Caco-2 (cell line): ENCODE results near the gene TBC1D10B. TPM values are rescaled to one million over a fixed set of nuclear protein-coding genes. Genes with fewer than 3 reads are reported as not detected.

Experiments used
- BruUV-seq: library from RNA; stranded (reverse); fragments of 400-500 nt; replicated peaks from 2 replicates; lab custom pipeline; 2021; lab: Mats Ljungman, UMichigan
- CTCF ChIA-PET: fragments of 300-600 bp; sonication (Branson Sonifier 250); formaldehyde crosslinking; loops from one replicate; lab custom pipeline; 2022; ENCODE audit warnings: antibody characterized with exemption; lab: Charles Lee
- POLR2A ChIA-PET: fragments of 300-600 bp; sonication (Branson Sonifier 250); formaldehyde crosslinking; loops from one replicate; lab custom pipeline; 2022; ENCODE audit warnings: antibody characterized with exemption; lab: Charles Lee
- DNase-seq, 2 experiments: peaks; one replicate each; pipeline versions ENCODE4 v3.0.0 to v3.0.0-alpha.2; 2020 to 2022
- H3K27me3 ChIP-seq: replicated peaks from 2 replicates; pipeline ENCODE4 v1.6.0; 2011; ENCODE audit warnings: low read length; ENCODE audit not compliant: control insufficient read depth, insufficient read depth
- H3K36me3 ChIP-seq: 2 replicates; pipeline ENCODE4 v1.5.1; 2011; ENCODE audit warnings: low read length; ENCODE audit not compliant: control insufficient read depth, insufficient read depth
- H3K4me1 ChIP-seq: fragments of 250-450 bp; sonication (Bioruptor Pico); 2 replicates; pipeline ENCODE4 v1.5.1; 2020; ENCODE audit warnings: mild to moderate bottlenecking
- H3K4me3 ChIP-seq: 2 replicates; pipeline ENCODE4 v1.5.1; 2011; ENCODE audit warnings: low read depth, mild to moderate bottlenecking, control low read depth, low read length
- H3K9me3 ChIP-seq: fragments of 250-450 bp; sonication (Bioruptor Pico); 2 replicates; pipeline ENCODE4 v1.5.1; 2020; ENCODE audit warnings: mild to moderate bottlenecking, moderate library complexity
- H3K27ac Mint-ChIP-seq: one replicate; pipeline ENCODE4 v1.8.0; 2022; ENCODE audit warnings: mixed read lengths; ENCODE audit not compliant: unreplicated experiment
- H3K27me3 Mint-ChIP-seq: one replicate; pipeline ENCODE4 v1.8.0; 2022; ENCODE audit warnings: mixed read lengths; ENCODE audit not compliant: insufficient read depth, unreplicated experiment
- H3K36me3 Mint-ChIP-seq: one replicate; pipeline ENCODE4 v1.8.0; 2022; ENCODE audit warnings: mild to moderate bottlenecking, mixed read lengths; ENCODE audit not compliant: insufficient read depth, unreplicated experiment
- H3K4me1 Mint-ChIP-seq: one replicate; pipeline ENCODE4 v1.8.0; 2022; ENCODE audit warnings: low read depth, mixed read lengths; ENCODE audit not compliant: unreplicated experiment
- H3K4me3 Mint-ChIP-seq: one replicate; pipeline ENCODE4 v1.8.0; 2022; ENCODE audit warnings: mild to moderate bottlenecking, moderate library complexity, mixed read lengths; ENCODE audit not compliant: unreplicated experiment
- H3K9me3 Mint-ChIP-seq: one replicate; pipeline ENCODE4 v1.8.0; 2022; ENCODE audit warnings: mixed read lengths; ENCODE audit not compliant: unreplicated experiment
- CTCF ChIP-seq, 2 experiments: fragments of 200-600 bp in 1 of 2; IDR thresholded peaks; 1 replicate in 1 of 2; 2 replicates in 1 of 2; pipeline versions ENCODE4 v1.5.1 to v1.8.0; 2011 to 2022; ENCODE audit warnings: antibody characterized with exemption in 1 of 2, control low read depth in 1 of 2, inconsistent platforms in 1 of 2, low read depth in 1 of 2, low read length in 1 of 2, mild to moderate bottlenecking in 1 of 2, moderate library complexity in 1 of 2; ENCODE audit not compliant: insufficient read depth in 1 of 2, severe bottlenecking in 1 of 2, unreplicated experiment in 1 of 2
- intact Hi-C: fragments of 100-400 bp; cut with micrococcal nuclease; formaldehyde crosslinking; loops from one replicate; pipeline ENCODE4 v1.10.0; 2022; ENCODE audit not compliant: unreplicated experiment
- total RNA-seq: library from RNA; stranded (reverse); gene quantifications from 2 replicates; pipeline ENCODE4 v1.2.3, GENCODE V29; 2022

The TBC1D10B gene
- total RNA-seq, 1 experiment from 2014 or later: 36.9 TPM

GRCh38 chr16:30377050-30377811 lies 6.9 kb upstream of the TBC1D10B start:
- peaks cover 19% of the 10 kb centered on the region for H3K4me1 Mint-ChIP-seq
- CTCF ChIA-PET: interaction anchor here (0.6 to 1.4 kb wide), 3 partner anchors 18 to 265 kb away, joined by 3 to 7 read pairs (median 3); partner anchors contain the start of gene ZNF48

GRCh38 chr16:30376461-30376902 lies 6.2 kb upstream of the TBC1D10B start:
- Mint-ChIP-seq H3K9me3 (no peaks in the 10 kb centered on the region), H3K4me1 (peaks cover 26% of the 10 kb centered on the region), H3K27ac (no peak overlapping the region), H3K4me3 (no peak overlapping the region), H3K36me3 (peaks cover 24% of the 10 kb centered on the region), H3K27me3 (no peaks in the 10 kb centered on the region)
- H3K4me3 ChIP-seq: peak overlapping the region; percentile 15; the same call in 1 of the 2 replicates
- H3K4me1 ChIP-seq: peaks cover 22% of the 10 kb centered on the region
- no TSS peak for BruUV-seq
- no peaks in the 10 kb centered on the region for H3K36me3 ChIP-seq
- no peak for DNase-seq
- CTCF ChIA-PET: no interaction called here
- TF ChIP-seq CTCF (IDR thresholded peaks at IDR 0.05; ENCODE audit: insufficient read depth in 1 of 2, low read depth in 1 of 2, low read length in 1 of 2, severe bottlenecking in 1 of 2, unreplicated experiment in 1 of 2): no peak
- no peaks in the 10 kb centered on the region for H3K9me3 ChIP-seq
- H3K27me3 ChIP-seq: no peaks in the 10 kb centered on the region
- POLR2A ChIA-PET: interaction anchor here (1.1 kb wide), 1 partner anchor 21 kb away, joined by 4 read pairs; the partner anchor contains the start of gene CD2BP2
- intact Hi-C loops: no loop called here

More at GRCh38 chr16:30377050-30377811, 6.9 kb upstream of the TBC1D10B start:
- Histone ChIP-seq H3K9me3 (no peaks in the 10 kb centered on the region), H3K27me3 (no peaks in the 10 kb centered on the region), H3K36me3 (no peaks in the 10 kb centered on the region), H3K4me1 (peaks cover 18% of the 10 kb centered on the region), H3K4me3 (peak overlapping the region; percentile 79)
- H3K9me3 Mint-ChIP-seq: no peaks in the 10 kb centered on the region
- TSS peak; percentile 89 for BruUV-seq
- POLR2A ChIA-PET: interaction anchor here (0.6 to 1.1 kb wide), 3 partner anchors 22 to 428 kb away, joined by 4 to 6 read pairs (median 6); partner anchors contain the start of gene CD2BP2
- H3K36me3 Mint-ChIP-seq: peaks cover 26% of the 10 kb centered on the region
- DNase-seq: no peak
- intact Hi-C loops: no loop called here
- H3K27me3 Mint-ChIP-seq: no peaks in the 10 kb centered on the region
- H3K27ac Mint-ChIP-seq: peak overlapping the region; percentile 98
- TF ChIP-seq CTCF (IDR thresholded peaks at IDR 0.05; ENCODE audit: insufficient read depth in 1 of 2, low read depth in 1 of 2, low read length in 1 of 2, severe bottlenecking in 1 of 2, unreplicated experiment in 1 of 2): no peak
- H3K4me3 Mint-ChIP-seq: peak overlapping the region; percentile 87

- Histone ChIP-seq H3K9me3 (no peaks in the 10 kb centered on the region), H3K4me1 (peaks cover 26% of the 10 kb centered on the region), H3K4me3 (no peak overlapping the region), H3K36me3 (no peaks in the 10 kb centered on the region), H3K27me3 (no peaks in the 10 kb centered on the region)
- Mint-ChIP-seq H3K27me3 (no peaks in the 10 kb centered on the region), H3K27ac (peak overlapping the region; percentile 57), H3K4me3 (no peak overlapping the region), H3K36me3 (peaks cover 20% of the 10 kb centered on the region), H3K4me1 (peaks cover 30% of the 10 kb centered on the region), H3K9me3 (no peaks in the 10 kb centered on the region)
- no TSS peak for BruUV-seq
- no peak for TF ChIP-seq CTCF (IDR thresholded peaks at IDR 0.05; ENCODE audit: insufficient read depth in 1 of 2, low read depth in 1 of 2, low read length in 1 of 2, severe bottlenecking in 1 of 2, unreplicated experiment in 1 of 2)
- intact Hi-C loops: no loop called here
- POLR2A ChIA-PET: interaction anchor here (0.6 to 1.1 kb wide), 2 partner anchors 21 to 1416 kb away, joined by 4 to 15 read pairs; partner anchors contain the start of gene CD2BP2
- DNase-seq: no peak
- CTCF ChIA-PET: no interaction called here
These were observed 5.6 kb upstream of the TBC1D10B start for GRCh38 chr16:30375864-30376263.
